Gastrocnemius medialis (tissue), 4 donors: ENCODE measurements around the gene PRR12.

ENCODE experiments used
- POLR2A ChIP-seq, 2 donors: fragments of 450-650 bp; IDR thresholded peaks; one replicate each; pipeline ENCODE4 v1.6.1; 2017; ENCODE audit warnings: antibody characterized with exemption in 2 of 2, mild to moderate bottlenecking in 2 of 2, moderate library complexity in 2 of 2
- TF ChIP-seq, protein P1 (sequence below), 5 experiments: fragments of 450-650 bp in 3 of 5; fragments of 200-600 bp in 2 of 5; sonication (generic) in 2 of 5; IDR thresholded peaks in 4 of 5; conservative IDR thresholded peaks in 1 of 5; 1 replicate in 4 of 5; 2 replicates in 1 of 5; pipeline ENCODE4 v1.5.1; 2016 to 2019; ENCODE audit warnings: antibody characterized with exemption in 5 of 5, mild to moderate bottlenecking in 3 of 5, moderate library complexity in 3 of 5

- TF ChIP-seq, protein P1, sequence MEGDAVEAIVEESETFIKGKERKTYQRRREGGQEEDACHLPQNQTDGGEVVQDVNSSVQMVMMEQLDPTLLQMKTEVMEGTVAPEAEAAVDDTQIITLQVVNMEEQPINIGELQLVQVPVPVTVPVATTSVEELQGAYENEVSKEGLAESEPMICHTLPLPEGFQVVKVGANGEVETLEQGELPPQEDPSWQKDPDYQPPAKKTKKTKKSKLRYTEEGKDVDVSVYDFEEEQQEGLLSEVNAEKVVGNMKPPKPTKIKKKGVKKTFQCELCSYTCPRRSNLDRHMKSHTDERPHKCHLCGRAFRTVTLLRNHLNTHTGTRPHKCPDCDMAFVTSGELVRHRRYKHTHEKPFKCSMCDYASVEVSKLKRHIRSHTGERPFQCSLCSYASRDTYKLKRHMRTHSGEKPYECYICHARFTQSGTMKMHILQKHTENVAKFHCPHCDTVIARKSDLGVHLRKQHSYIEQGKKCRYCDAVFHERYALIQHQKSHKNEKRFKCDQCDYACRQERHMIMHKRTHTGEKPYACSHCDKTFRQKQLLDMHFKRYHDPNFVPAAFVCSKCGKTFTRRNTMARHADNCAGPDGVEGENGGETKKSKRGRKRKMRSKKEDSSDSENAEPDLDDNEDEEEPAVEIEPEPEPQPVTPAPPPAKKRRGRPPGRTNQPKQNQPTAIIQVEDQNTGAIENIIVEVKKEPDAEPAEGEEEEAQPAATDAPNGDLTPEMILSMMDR (IDR thresholded peaks at IDR 0.05 in 4 of 5, conservative IDR thresholded peaks at IDR 0.05 in 1 of 5): no peak
- TF ChIP-seq POLR2A (IDR thresholded peaks at IDR 0.05): no peak
Observed at GRCh38 chr19:49616945-49617344, 26.0 kb downstream of the PRR12 start.
